Activated CD4-positive, alpha-beta memory T cell treated with anti-CD3 and anti-CD28 coated beads for 36 hours (primary cell): Measurements from ENCODE around the gene TIRAP. TPM values are rescaled to one million over a fixed set of nuclear protein-coding genes. Genes with fewer than 3 reads are reported as not detected.
"Not testable (repeated sequence)": the region's sequence is repeated elsewhere in the genome, so short reads cannot be mapped to it uniquely, and the experiment has no call there.

Experiments
- CTCF ChIA-PET: fragments of 350-600 bp; sonication (Branson Sonifier 250); formaldehyde crosslinking; loops from one replicate; lab custom pipeline; 2021; ENCODE audit warnings: antibody characterized with exemption, inconsistent platforms; lab: Charles Lee
- POLR2A ChIA-PET: fragments of 350-600 bp; sonication (Branson Sonifier 250); formaldehyde crosslinking; loops from one replicate; lab custom pipeline; 2021; ENCODE audit warnings: antibody characterized with exemption; lab: Charles Lee
- DNase-seq: peaks from one replicate; pipeline ENCODE4 v3.0.0-alpha.2; 2020
- H3K27ac Mint-ChIP-seq: one replicate; pipeline ENCODE4 v1.8.0; 2021; ENCODE audit warnings: mixed read lengths
- H3K27me3 Mint-ChIP-seq: one replicate; pipeline ENCODE4 v1.8.0; 2021; ENCODE audit warnings: mixed read lengths
- H3K36me3 Mint-ChIP-seq: one replicate; pipeline ENCODE4 v1.8.0; 2021; ENCODE audit warnings: mixed read lengths
- H3K4me1 Mint-ChIP-seq: one replicate; pipeline ENCODE4 v1.8.0; 2021; ENCODE audit warnings: low read depth, mixed read lengths
- H3K4me3 Mint-ChIP-seq: one replicate; pipeline ENCODE4 v1.8.0; 2021; ENCODE audit warnings: mild to moderate bottlenecking, mixed read lengths
- H3K9me3 Mint-ChIP-seq: one replicate; pipeline ENCODE4 v1.8.0; 2021; ENCODE audit warnings: mixed read lengths
- intact Hi-C: fragments of 100-400 bp; cut with micrococcal nuclease; formaldehyde crosslinking; loops from one replicate; pipeline ENCODE4 v1.15.1; 2023
- total RNA-seq, 2 experiments: library from RNA; stranded (reverse); gene quantifications; one replicate each; pipeline ENCODE4 v1.2.3, GENCODE V29; 2021

TIRAP gene
- total RNA-seq, 2 experiments from 2014 or later = 7.3 to 8.8 TPM

DNA sequence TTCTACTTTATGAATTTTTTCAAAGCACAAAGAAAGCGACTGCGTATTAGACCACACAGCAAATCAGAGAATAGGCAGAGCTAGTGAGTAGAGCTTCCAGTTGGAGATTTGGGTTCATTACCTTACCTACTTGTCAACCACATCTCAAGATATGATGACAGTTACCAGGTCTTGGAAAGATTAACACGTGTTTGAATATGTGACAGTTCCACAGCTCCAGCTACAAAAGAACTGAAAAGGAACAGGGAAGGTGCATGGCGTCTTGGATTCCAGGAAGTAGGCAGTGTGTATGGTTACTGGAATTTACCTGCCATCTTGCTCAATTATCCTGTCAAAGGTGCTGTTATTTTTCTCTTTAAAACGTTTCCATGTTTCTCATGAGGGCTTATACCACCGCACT lies 5.3 kb downstream of the TIRAP start:
- Mint-ChIP-seq H3K27me3 (no peaks in the 10 kb centered on the region), H3K4me1 (peaks cover 25% of the 10 kb centered on the region), H3K36me3 (peaks cover 6% of the 10 kb centered on the region), H3K9me3 (no peaks in the 10 kb centered on the region), H3K27ac (no peak overlapping the region), H3K4me3 (no peak overlapping the region)
- no peak for DNase-seq
- intact Hi-C loops = no loop called here
- POLR2A ChIA-PET = no interaction called here
- CTCF ChIA-PET = interaction anchor here (0.9 kb wide), 1 partner anchor 22 kb away, joined by 4 read pairs; no protein-coding TSS in a partner anchor

DNA sequence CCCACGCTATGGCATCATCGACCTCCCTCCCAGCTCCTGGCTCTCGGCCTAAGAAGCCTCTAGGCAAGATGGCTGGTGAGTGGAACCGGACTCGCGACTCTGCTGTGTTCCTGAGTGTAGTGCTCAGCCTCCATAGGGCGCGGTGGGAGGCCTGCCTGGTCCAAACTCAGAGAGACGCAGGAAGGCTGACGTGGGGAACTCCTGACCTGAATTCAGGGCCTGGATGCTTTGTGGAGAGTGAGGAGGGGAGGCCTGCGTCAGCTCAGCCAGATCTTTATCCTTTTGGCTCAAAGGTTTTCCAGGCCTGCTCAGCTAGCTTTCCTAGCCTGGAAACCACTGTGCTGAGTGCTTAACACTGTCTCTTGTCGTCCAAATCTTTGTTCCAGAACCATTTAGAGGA lies 8.0 kb downstream of the TIRAP start:
- no peak overlapping the region for H3K4me3 Mint-ChIP-seq
- intact Hi-C loops = no loop called here
- H3K27ac Mint-ChIP-seq = no peak overlapping the region

DNA sequence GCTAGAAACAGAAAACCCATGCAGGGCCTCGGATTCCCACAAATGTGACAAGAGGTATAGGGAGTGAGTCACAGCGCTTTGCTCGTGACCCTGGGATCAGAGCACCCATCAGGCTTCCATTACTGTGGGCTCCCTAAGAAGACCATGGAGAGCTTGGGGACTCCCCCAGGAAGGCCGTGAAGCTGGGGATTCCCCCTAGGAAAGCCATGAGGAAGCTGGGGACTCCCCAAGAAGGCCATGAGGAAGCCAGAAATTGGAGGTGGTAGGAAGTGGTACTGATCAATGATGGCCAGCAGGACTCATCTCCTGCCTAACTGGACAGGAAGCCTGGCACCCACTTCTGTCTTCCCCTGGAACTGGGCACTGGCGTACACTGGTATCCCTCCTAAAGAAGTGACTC lies 10.8 kb downstream of the TIRAP start:
- Mint-ChIP-seq H3K36me3 (peaks cover 16% of the 10 kb centered on the region), H3K9me3 (no peaks in the 10 kb centered on the region), H3K4me1 (peaks cover 15% of the 10 kb centered on the region), H3K27me3 (no peaks in the 10 kb centered on the region), H3K27ac (peak overlapping the region; percentile 42), H3K4me3 (no peak overlapping the region)
- ChIA-PET POLR2A (interaction anchor here (1.2 kb wide), 1 partner anchor 11 kb away, joined by 4 read pairs; no protein-coding TSS in a partner anchor), CTCF (interaction anchor here (1.4 kb wide), 1 partner anchor 10 kb away, joined by 3 read pairs; the partner anchor contains the start of gene DCPS)
- no peak for DNase-seq
- intact Hi-C loops = no loop called here

More for the DNA sequence above, 8.0 kb downstream of the TIRAP start:
- POLR2A ChIA-PET = no interaction called here
- H3K9me3 Mint-ChIP-seq = no peaks in the 10 kb centered on the region
- CTCF ChIA-PET = no interaction called here
- no peaks in the 10 kb centered on the region for H3K27me3 Mint-ChIP-seq
- DNase-seq = no peak
- H3K4me1 Mint-ChIP-seq = peaks cover 20% of the 10 kb centered on the region
- H3K36me3 Mint-ChIP-seq = peaks cover 15% of the 10 kb centered on the region

DNA sequence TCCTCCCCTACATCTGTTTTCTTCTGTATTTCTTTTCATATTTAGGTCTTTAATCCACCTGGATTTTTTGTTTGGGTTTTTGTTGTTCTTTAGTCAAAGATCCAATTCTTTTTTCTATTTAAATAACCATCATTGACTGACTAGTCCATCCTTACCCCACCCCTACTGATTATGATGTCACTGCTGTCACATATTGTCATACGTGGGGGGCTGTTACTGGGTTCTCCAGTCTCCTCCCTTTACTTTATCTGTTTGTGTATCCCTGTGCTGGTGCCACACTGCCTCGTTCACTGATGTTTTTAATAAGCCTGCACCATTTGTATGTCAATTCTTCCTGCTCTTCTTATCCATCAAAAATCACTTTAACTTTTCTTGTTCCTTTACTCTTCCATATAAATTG lies 14.1 kb downstream of the TIRAP start:
- no peak overlapping the region for H3K27ac Mint-ChIP-seq

DNA sequence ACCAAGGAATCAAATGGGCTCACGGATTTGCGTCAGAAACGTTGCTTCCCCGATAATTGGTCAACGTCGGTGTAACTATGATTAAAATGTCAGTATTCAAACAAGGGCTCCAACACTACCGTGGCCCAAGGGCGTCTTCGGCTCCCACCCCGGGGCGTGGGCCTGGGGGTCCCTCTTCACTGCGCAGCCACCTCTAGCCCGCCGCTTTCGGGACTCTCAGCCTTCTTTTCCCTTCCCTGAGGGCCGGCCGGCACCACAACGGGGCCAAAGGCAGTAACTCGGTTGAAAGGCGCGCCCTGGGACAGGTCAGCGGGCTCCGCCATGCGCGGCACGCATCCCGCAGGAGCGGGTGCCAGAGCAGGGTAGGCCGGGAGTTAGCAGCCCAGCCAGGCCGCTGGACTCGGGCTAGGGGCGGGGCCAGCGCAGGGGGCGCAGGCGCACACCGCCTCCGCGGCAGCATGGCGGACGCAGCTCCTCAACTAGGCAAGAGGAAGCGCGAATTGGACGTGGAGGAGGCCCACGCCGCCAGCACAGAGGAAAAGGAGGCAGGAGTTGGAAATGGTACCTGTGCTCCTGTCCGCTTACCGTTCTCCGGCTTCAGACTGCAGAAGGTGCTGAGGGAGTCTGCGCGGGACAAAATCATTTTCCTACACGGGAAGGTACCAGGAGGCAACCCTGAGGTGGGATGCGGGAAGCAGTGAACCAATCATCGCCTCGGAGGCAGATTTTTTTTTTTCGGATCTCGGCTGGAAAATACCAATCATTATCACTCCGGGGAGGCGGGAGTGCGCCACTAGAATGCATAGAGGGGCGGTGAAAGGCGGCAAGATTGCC lies 20.9 kb downstream of the TIRAP start, which contains the start of gene DCPS:
Gene DCPS, plus strand, starts transcription at position 438 of the 834 bp plus-strand sequence. Its CDS starts 21 bp downstream, at position 459.
- Mint-ChIP-seq H3K4me3 (peak within 1 kb of the TSS; percentile 95), H3K27me3 (no peaks in the 10 kb centered on the region), H3K9me3 (no peaks in the 10 kb centered on the region), H3K36me3 (peaks cover 22% of the 10 kb centered on the region), H3K27ac (peak within 1 kb of the TSS; percentile 96), H3K4me1 (peaks cover 34% of the 10 kb centered on the region)
- peak; percentile 92 for DNase-seq
- ChIA-PET CTCF (interaction anchor here (0.7 to 0.9 kb wide), 2 partner anchors 10 to 35 kb away, joined by 3 read pairs; partner anchors contain the start of genes FOXRED1 and SRPRA), POLR2A (interaction anchor here (0.7 to 1.8 kb wide), 5 partner anchors 15 to 50 kb away, joined by 4 to 8 read pairs (median 7); partner anchors contain the start of genes FOXRED1 and SRPRA)
- intact Hi-C loops = loop anchor here (1.0 kb wide), 4 partner anchors 14 to 93 kb away; partner anchors contain the start of genes FAM118B, RPUSD4 and SRPRA

More for the DNA sequence above, 14.1 kb downstream of the TIRAP start:
- ChIA-PET CTCF (no interaction called here), POLR2A (no interaction called here)
- Mint-ChIP-seq H3K36me3 (peaks cover 14% of the 10 kb centered on the region), H3K4me3 (no peak overlapping the region), H3K27me3 (no peaks in the 10 kb centered on the region), H3K4me1 (peaks cover 15% of the 10 kb centered on the region), H3K9me3 (no peaks in the 10 kb centered on the region)
- DNase-seq = no peak
- intact Hi-C loops = no loop called here

DNA sequence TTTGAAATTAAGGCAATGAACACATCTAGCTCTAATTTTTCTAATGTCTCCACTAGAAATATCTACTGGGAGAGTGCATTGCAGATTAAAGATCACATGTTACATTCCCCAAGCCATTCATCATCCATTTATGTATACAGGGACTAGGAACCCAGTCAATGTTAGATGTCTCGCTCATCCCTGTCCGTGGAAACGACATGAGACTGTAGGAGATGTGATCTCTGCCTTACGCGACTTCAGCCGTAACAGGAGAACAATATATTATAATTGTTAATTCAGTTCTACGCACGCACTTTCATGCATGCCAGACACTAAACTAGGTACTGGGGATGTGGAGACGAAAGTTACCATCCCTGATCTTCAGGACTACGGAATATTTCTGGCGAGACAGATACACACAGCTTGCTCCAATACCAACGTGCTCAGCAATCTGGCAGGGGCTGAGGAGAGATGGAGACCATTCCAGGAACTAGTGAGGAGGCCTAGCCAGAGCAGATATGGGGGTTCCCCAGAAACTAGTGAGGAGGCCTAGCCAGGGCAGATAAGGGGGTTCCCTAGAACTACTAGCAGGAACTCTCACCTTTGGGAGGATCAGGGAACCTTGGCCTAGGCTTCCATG lies 21.7 kb downstream of the TIRAP start:
- Mint-ChIP-seq H3K4me3 (peak overlapping the region; percentile 95), H3K27ac (peak overlapping the region; percentile 96), H3K4me1 (peaks cover 34% of the 10 kb centered on the region), H3K9me3 (no peaks in the 10 kb centered on the region), H3K27me3 (no peaks in the 10 kb centered on the region), H3K36me3 (peaks cover 20% of the 10 kb centered on the region)
- CTCF ChIA-PET = interaction anchor here (0.9 kb wide), 1 partner anchor 11 kb away, joined by 3 read pairs; no protein-coding TSS in a partner anchor
- POLR2A ChIA-PET = interaction anchor here (0.6 to 1.8 kb wide), 5 partner anchors 18 to 394 kb away, joined by 3 to 8 read pairs (median 7); partner anchors contain the start of genes FOXRED1 and SRPRA
- DNase-seq = peak; percentile 40
- intact Hi-C loops = loop anchor here (1.0 kb wide), 6 partner anchors 14 to 242 kb away; partner anchors contain the start of genes CDON, FAM118B, RPUSD4 and SRPRA

DNA sequence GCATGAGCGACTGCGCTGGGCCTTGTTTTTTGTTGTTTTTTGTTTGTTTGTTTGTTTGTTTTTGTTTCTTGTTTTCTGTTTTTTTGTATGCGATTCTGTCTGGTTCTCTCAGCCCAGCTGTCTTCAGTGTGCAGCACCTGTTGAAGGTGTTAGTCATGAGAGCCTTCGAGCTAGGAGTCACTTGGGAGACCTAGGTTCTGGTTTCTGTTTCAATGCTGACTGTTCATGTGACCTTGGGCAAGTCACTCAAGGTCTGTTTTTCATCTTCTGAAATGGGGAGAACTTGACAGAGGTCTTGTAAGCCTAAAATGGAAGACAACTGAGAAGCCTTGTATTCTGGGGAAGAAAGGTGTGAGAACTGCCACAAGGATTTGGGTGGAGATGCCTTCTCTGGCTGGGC lies 22.8 kb downstream of the TIRAP start:
- ChIA-PET POLR2A (interaction anchor here (1.2 kb wide), 1 partner anchor 22 kb away, joined by 4 read pairs; no protein-coding TSS in a partner anchor), CTCF (interaction anchor here (1.5 kb wide), 1 partner anchor 175 kb away, joined by 7 read pairs; no protein-coding TSS in a partner anchor)
- peaks cover 27% of the 10 kb centered on the region for H3K36me3 Mint-ChIP-seq
- H3K27ac Mint-ChIP-seq = peak overlapping the region; percentile 85
- intact Hi-C loops = loop anchor here (1.0 kb wide), 2 partner anchors 20 to 243 kb away; partner anchors contain the start of gene CDON
- H3K4me3 Mint-ChIP-seq = peak overlapping the region; percentile 63
- peaks cover 37% of the 10 kb centered on the region for H3K4me1 Mint-ChIP-seq
- peak; percentile 54 for DNase-seq
- H3K27me3 Mint-ChIP-seq = no peaks in the 10 kb centered on the region
- H3K9me3 Mint-ChIP-seq = no peaks in the 10 kb centered on the region

DNA sequence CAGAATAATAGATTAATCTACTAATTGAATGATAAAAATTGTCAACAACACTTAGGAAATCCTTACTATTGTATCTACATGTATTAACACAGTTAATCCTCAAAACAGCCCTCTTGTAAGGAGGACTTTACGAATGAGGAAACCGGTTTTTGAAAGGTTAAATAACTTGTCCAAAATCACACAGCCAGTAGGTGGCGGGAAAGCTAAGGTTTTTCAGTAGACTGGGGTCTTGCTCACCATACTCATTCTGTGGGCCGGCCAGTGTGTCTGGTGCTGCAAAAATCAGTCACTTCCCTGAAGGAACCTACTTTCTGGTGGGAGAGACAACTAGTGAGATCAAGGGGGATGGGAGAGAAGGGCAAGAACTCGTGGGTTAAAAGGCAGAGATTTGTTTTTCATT lies 24.8 kb downstream of the TIRAP start:
- DNase-seq = no peak
- H3K36me3 Mint-ChIP-seq = peaks cover 26% of the 10 kb centered on the region
- no peaks in the 10 kb centered on the region for H3K27me3 Mint-ChIP-seq
- H3K9me3 Mint-ChIP-seq = no peaks in the 10 kb centered on the region
- no peak overlapping the region for H3K27ac Mint-ChIP-seq
- peaks cover 34% of the 10 kb centered on the region for H3K4me1 Mint-ChIP-seq
- CTCF ChIA-PET = interaction anchor here (1.2 to 6.5 kb wide), 3 partner anchors 10 to 173 kb away, joined by 3 to 91 read pairs (median 7); no protein-coding TSS in a partner anchor
- H3K4me3 Mint-ChIP-seq = no peak overlapping the region
- intact Hi-C loops = no loop called here
- POLR2A ChIA-PET = no interaction called here

DNA sequence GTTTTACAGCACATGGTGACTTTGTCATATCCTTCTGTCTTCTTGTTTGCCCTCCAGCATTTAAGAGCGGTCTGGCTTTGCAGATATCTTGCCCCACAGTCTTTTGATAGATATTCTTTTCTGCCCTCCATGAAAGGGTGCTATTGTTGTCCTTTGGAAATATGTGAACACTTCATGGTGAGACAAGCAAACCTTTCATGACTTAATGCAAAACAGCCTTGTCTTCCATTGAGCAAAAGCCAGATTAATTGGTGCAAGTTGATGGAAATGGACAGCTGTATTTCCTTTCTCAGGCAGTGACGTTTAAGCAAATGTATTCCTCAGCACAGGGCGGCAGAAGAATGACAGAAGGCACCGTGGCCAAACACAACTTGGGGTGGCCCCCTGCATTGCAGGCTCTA lies 25.4 kb downstream of the TIRAP start:
- Mint-ChIP-seq H3K4me3 (no peak overlapping the region), H3K27ac (no peak overlapping the region), H3K4me1 (peaks cover 29% of the 10 kb centered on the region), H3K9me3 (no peaks in the 10 kb centered on the region), H3K27me3 (no peaks in the 10 kb centered on the region), H3K36me3 (peaks cover 27% of the 10 kb centered on the region)
- intact Hi-C loops = no loop called here
- ChIA-PET CTCF (interaction anchor here (1.2 to 6.5 kb wide), 3 partner anchors 10 to 172 kb away, joined by 3 to 91 read pairs (median 7); no protein-coding TSS in a partner anchor), POLR2A (no interaction called here)
- no peak for DNase-seq

DNA sequence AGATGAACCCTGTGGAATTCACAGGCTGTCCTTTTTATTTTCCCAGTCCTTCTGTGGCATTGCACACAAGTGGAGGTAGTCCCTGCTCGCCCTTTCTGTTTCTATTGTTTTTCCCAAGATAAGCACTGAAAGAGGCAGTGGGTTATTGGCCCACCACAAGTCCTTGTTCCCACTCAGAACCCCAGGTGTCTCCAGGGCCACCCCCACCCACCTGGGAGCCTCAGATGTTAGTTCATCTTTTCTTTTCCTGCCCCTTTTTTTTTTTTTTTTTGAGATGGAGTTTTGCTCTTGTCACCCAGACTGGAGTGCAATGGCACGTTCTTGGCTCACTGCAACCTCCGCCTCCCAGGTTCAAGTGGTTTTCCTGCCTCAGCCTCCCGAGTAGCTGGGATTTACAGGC lies 25.9 kb downstream of the TIRAP start:
- DNase-seq, H3K4me3 Mint-ChIP-seq, H3K27ac Mint-ChIP-seq, H3K27me3 Mint-ChIP-seq, intact Hi-C loops, H3K9me3 Mint-ChIP-seq, POLR2A ChIA-PET: not testable (repeated sequence)
- CTCF ChIA-PET = interaction anchor here (1.2 to 6.5 kb wide), 2 partner anchors 9 to 172 kb away, joined by 3 to 91 read pairs; no protein-coding TSS in a partner anchor
- H3K4me1 Mint-ChIP-seq = peaks cover 27% of the 10 kb centered on the region
- peaks cover 27% of the 10 kb centered on the region for H3K36me3 Mint-ChIP-seq
